GM03348 (cell line): ENCODE measurements around the gene SOS2.

ENCODE experiments used
- DNase-seq: peaks from one replicate; pipeline ENCODE4 v3.0.0; 2012; ENCODE audit warnings: low spot score

Gene SOS2

DNA sequence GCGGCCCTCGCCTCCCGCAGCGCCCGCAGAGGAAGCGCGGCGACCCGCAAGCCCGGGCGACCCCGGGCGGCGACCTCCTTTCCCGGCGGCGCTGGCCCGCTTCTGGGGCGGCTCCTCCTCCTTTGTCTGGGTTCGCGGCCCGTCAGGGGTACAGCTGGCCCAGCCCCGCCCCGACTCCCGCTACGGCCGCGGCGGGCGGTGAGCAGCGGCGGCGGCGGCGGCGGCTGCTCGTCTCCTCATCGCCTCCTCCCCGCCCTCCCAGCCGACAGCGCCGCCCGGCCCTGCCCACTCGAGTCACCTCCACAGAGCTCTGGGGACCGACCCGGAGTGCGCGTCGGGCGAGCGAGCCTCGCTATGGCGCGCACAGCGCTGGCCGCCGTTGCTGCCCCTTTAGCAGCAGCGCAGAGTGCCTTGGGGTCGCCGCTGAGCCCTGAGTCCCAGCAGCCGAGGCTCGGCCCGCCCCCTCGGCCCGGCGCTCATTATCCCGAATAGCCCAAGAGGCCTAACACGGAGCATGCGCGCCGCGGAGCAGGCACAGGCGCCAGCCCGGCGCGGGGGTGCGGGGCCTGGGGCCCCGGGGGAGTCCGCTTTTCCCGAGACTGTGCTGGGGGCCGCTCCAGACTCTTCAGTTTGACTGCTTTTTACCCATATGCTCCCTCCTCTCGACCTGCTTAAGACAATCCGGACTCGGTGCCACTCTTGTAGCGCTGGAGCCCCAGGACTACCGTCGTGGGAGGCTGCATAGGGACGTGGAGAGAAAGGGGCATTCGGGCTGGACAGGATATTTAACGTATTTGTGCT lies at the start of gene SOS2:
Gene SOS2 (minus strand): TSS at position 104 of the 801 bp plus-strand sequence. CDS start 295 bp downstream, outside the sequence.
- peak; percentile 95 for DNase-seq

- no peak for DNase-seq
Measured at GRCh38 chr14:50272498-50272897, 41.1 kb upstream of the SOS2 start.

- no peak for DNase-seq
Measured at GRCh38 chr14:50270932-50271331, 39.6 kb upstream of the SOS2 start.

DNA sequence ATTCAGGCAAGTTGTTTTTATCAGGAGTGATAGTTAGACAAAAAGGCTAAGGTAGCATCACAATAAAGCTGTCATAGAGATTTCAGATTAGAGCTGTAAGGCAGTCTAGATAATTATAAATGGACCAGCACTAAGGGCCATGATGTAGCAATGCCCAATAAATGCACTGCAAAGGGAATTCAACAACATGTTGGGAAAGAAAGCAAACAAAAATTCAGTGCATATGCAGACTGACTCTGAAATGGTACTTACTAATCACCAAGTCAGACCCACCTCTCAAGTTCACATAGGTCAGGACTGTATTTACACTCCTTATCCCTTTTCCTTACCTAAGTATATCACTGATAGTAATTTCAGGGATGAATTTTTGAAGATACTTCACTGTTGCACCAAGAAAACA lies 33.7 kb upstream of the SOS2 start:
- no peak for DNase-seq

- DNase-seq = no peak
Measured at GRCh38 chr14:50263321-50263720, 31.9 kb upstream of the SOS2 start.

- DNase-seq = no peak
Measured at GRCh38 chr14:50262865-50263264, 31.5 kb upstream of the SOS2 start.

GRCh38 chr14:50260511-50260910 lies 29.1 kb upstream of the SOS2 start:
- peak; percentile 61 for DNase-seq

GRCh38 chr14:50260072-50260471 lies 28.7 kb upstream of the SOS2 start:
- no peak for DNase-seq

DNA sequence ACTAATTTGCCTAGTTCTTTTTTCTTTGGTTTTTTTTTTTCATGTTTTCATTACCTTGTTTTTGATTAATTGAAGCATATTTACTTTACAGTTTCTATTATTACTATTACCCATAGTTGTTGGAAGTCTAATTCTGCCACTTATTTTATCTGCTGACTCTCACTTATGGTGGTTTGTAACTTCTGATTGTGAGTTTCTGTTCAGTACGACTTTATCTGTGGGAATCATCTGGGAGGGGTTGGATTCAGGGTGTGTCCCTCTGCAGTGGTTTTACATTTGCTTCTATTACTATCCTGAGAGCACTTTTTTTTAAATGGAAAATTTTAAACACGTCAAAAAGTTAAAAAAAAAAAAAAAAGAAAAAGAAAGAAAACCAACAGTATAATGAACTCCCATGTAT lies 26.4 kb upstream of the SOS2 start:
- DNase-seq = peak; percentile 12

GRCh38 chr14:50254248-50254647 lies 22.9 kb upstream of the SOS2 start:
- DNase-seq = no peak

GRCh38 chr14:50249136-50249775 lies 17.9 kb upstream of the SOS2 start:
- no peak for DNase-seq

DNA sequence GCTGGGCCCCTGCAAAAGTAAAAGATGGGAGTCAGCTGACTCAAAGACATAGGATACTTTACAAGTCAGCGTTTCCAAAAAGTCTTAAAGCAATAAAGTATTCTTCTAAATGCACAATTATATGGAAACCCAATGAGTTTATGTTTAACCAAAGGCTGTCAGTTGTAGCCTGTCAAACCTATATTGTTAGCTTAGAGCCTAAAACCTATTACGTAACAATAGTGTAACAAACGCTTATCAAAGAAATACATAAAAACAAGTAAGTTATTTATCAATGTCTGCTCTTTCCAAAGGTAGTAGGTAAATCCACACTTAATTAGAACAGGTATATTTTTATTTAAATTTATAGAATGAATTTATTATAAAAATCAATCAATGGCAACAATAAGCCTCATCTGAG lies 15.9 kb upstream of the SOS2 start:
- no peak for DNase-seq

DNA sequence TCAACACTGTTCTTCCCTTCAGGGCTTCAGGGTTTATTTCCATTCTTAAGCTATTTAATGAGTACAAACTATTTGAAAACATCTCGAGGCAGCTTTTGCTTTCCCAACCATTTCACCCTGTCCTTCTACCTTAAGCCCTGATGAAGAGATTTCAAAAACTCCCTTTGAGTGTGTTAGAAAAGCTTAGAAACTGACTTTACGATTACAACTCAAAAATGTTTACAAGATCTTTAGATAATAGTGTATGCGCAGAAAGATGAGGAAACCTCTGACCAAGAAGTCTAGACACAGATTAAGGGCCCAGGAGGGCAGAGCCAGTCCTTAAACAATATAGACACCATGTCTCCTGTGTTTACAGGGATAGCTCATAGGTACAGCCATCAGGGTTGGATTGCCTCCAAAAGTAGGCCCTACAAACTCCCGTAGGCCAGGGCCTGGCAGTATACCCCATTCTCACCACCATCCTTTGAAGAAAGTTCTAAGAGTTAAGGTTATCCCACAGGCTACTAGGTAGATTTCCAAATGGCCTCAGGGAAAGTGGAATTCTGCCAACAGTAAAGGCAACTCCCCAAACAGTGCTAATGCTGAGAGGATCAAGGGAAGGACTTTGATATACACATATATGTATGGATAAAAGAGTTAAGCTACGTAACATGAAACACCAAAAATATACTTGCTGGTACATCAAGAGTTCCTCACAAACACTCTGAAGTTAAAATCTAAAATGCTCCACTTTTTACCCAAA lies 11.4 kb upstream of the SOS2 start:
- DNase-seq = no peak

GRCh38 chr14:50242096-50242495 lies 10.7 kb upstream of the SOS2 start:
- no peak for DNase-seq

GRCh38 chr14:50237427-50237826 lies 6.0 kb upstream of the SOS2 start:
- no peak for DNase-seq

DNA sequence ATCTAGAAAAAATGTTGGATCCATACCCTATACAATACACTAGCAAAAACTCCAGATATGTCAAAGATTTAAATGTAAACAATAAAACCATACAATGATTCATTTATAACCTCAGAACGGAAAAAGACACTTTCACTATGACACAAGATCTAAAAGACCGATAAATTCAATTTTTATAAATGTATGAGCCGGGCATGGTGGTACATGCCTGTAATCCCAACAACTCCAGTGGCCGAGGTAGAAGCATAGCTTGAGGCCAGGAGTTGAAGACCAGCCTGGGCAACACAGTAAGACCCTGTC lies 2.5 kb upstream of the SOS2 start:
- no peak for DNase-seq

DNA sequence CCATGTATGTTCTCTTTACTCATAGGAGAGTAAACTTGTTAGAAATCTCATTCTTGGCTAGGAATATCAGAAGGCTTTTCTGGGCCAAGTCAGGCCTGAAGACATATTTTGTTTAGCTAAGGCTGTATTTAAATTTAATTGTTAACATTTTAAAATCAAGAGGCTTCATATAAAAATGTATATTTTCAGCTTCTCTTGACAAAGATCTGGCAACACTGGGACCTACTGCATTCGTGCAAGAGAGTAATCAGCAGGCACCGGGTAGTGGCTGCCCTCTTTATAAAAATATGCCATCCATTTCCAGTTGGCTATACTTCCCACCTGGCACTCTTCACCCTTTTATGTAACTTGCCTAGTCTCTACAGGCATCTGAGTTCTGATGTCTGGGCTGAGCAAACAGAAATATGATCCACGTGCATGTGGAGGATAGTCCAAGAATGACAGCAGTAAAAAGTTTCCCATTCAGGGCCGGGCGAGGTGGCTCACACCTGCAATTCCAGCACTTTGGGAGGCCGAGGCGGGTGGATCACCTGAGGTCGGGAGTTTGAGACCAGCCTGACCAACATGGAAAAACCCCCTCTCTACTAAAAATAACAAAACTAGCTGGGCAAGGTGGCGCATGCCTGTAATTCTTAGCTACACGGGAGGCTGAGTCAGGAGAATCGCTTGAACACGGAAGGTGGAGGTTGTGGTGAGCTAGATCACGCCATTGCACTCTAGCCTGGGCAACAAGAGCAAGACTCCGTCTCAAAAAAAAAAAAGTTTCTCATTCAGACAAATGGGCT lies 2.0 kb upstream of the SOS2 start:
- DNase-seq = no peak

DNA sequence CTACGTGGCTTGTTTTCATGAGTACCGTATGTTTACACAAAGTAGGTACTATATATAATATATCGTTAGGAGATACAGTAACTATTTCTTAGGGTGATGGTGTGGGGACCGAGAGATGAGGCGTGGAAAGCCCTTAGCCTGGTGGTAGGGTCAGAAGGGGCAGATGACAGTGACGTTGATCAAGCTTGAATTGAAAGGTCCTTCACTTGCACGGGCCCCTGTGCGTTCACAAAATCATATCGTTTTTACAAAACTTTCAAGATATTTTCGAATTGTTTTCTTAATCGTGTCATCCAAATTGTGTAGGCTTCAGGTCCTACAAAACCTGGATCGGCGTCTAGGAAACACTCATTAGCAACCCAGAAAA lies 881 bp upstream of the SOS2 start:
- DNase-seq = no peak

DNA sequence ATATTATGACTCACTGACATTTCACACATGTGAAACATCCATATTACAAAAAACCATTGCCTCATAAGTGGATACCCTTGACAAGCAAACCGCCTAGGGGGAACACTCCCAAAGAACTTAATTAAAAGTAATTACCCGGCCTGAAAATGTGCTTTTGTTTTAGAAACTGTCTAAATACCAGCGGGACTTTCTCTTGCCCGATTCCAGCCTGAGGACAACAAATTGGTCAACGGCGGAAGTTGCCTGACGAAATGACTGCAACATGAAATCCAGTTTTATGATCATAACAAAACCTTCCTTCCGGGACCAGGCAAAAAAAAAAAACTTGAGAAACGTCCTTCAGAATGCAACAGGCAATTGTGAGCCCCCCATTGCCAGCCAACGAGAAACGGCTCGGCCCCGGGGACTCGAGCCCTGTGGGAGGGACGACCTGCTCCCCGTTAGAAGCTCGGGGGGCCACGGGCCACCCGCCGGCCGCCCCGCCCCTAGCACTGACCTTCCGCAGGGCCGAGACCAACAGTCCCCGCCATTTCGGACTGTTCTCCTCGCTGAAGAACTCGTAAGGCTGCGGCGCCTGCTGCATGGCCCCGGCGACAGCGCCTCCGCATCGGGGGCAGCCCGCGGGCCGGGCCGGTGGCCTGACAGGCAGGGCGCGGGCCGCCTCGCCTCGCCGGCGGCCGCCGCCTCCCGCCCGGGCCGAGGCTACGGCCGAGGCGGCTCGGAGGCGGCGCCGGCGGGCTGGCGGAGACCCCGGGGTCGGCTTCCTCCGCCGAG lies 490 bp downstream of the SOS2 start:
- DNase-seq = peak; percentile 66

DNA sequence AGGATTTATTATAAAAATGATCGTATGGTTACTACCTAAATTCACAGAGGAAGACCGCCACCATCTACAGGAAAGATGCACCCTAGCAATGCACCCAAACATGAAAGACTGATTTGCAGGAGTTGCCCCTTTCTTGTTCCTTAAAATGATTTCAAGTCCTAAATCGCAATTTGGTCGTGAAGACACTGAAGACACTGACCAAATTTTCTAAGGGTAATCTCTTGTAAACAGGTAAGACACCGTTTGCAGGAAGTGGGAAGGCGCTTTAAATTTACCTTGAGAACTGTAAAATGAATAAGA lies 1.0 kb downstream of the SOS2 start:
- no peak for DNase-seq

- no peak for DNase-seq
Measured at GRCh38 chr14:50229681-50230080, 1.7 kb downstream of the SOS2 start.

- no peak for DNase-seq
Measured at GRCh38 chr14:50228313-50228712, 3.1 kb downstream of the SOS2 start.
